ENCODE measurements around the gene PLCL1. TPM values are rescaled to one million over a fixed set of nuclear protein-coding genes. Genes with fewer than 3 reads are reported as not detected.
A peak's percentile ranks its signal among the peaks of the same experiment; 100 is the strongest.

The PLCL1 gene
- polyA plus RNA-seq, 1 of the 3 experiments (the other 2 are of a cell fraction) = 7.7 TPM

DNA sequence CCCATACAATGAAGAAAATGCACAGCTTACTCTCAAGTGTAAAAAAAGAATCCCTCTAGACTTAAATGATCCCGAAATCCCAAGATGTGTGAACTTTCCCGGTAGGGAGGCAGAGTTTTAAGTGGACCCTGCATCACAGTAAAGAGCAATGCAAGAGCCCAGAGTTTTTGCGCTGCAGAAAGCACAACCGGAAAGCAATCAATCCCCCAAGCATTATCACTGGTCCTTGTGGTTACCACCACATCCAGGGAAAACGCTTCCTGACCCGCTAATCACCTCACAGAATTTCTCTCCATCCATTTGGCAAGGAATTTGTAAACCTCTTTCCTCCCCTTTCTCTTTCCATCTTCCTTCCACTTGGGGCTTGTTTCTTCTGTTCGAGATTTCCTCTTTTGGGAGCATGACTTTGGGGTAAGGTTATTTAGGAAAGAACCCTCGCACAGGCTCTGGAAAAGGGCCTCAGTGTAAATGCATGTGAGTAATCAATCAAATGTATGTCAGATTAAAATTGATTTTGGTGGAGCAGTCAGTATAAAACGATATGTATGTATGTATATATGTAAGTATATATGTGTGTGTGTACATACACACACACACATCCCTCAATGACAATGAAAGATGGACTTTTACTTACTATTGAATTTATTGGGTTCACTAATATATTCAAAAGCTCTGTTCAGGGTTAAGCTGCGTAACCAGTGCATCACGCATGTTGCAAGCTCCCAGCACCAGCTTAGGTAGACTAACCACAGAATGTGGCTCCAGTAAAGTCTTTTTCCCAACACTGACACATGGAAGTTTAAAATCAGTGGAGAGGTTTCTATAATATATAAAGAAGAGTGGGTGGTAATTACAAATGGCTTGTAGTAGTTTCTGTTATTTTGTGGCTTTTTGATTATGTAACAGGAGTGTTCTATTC is 1.6 kb downstream of the PLCL1 start:
- H3K27ac ChIP-seq (ENCODE audit: low read depth in 2 of 2, low read length in 1 of 2) = peak overlapping the region in 1 of 2 experiments; percentile 51; a peak in 2 of 4 replicates
- H4K20me1 ChIP-seq (ENCODE audit: insufficient read depth) = no peaks in the 10 kb centered on the region; the same call in 1 of the 2 replicates
- CTCF ChIA-PET = interaction anchor here (0.6 to 8.0 kb wide), 12 partner anchors 14 to 503 kb away, joined by 3 to 45 read pairs (median 3); no protein-coding TSS in a partner anchor
- no peaks in the 10 kb centered on the region for H3K9me2 ChIP-seq
- WGBS (ENCODE audit: low lambda C conversion rate) = 36% methylated on average over 11 of the region's 11 CpGs
- H3K4me3 ChIP-seq (ENCODE audit: low read depth in 2 of 2, low read length in 1 of 2) = peak overlapping the region; percentile 85 to 92
- TF ChIP-seq RAD21 (IDR thresholded peaks at IDR 0.05; ENCODE audit: low read length) (no peak), FOSL2 (IDR thresholded peaks at IDR 0.05; ENCODE audit: borderline replicate concordance, low read depth) (no peak), JUND (IDR thresholded peaks at IDR 0.05) (no peak)
- TF ChIP-seq, protein P1, sequence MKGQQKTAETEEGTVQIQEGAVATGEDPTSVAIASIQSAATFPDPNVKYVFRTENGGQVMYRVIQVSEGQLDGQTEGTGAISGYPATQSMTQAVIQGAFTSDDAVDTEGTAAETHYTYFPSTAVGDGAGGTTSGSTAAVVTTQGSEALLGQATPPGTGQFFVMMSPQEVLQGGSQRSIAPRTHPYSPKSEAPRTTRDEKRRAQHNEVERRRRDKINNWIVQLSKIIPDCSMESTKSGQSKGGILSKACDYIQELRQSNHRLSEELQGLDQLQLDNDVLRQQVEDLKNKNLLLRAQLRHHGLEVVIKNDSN (IDR thresholded peaks at IDR 0.05; ENCODE audit: borderline replicate concordance, low read depth) = no peak
- TF ChIP-seq, protein P2, sequence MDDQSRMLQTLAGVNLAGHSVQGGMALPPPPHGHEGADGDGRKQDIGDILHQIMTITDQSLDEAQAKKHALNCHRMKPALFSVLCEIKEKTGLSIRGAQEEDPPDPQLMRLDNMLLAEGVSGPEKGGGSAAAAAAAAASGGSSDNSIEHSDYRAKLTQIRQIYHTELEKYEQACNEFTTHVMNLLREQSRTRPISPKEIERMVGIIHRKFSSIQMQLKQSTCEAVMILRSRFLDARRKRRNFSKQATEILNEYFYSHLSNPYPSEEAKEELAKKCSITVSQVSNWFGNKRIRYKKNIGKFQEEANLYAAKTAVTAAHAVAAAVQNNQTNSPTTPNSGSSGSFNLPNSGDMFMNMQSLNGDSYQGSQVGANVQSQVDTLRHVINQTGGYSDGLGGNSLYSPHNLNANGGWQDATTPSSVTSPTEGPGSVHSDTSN (IDR thresholded peaks at IDR 0.05) = peak; percentile 39; the same call in 1 of the 2 replicates
- no peak for DNase-seq
- H3F3A ChIP-seq (replicated peaks; ENCODE audit: insufficient read depth) = no peaks in the 10 kb centered on the region
- POLR2A ChIA-PET = no interaction called here
- peaks cover 66% of the 10 kb centered on the region for H3K79me2 ChIP-seq (ENCODE audit: insufficient read depth)
- H3K36me3 ChIP-seq (replicated peaks in 1 of 2; ENCODE audit: control insufficient read depth in 1 of 2, insufficient read depth in 2 of 2, low read length in 1 of 2) = no peaks in the 10 kb centered on the region
- H3K9ac ChIP-seq = peak overlapping the region; percentile 65
- H3K4me2 ChIP-seq = peak overlapping the region; percentile 79
- H2AFZ ChIP-seq (ENCODE audit: low read depth) = peak overlapping the region; percentile 75; the same call in 1 of the 2 replicates
- no peaks in the 10 kb centered on the region for H3K27me3 ChIP-seq (ENCODE audit: insufficient read depth)
- peaks cover 0 to 10% of the 10 kb centered on the region in 2 experiments; a peak in 2 of 4 replicates for H3K4me1 ChIP-seq (ENCODE audit: control insufficient read depth in 1 of 2, insufficient read depth in 2 of 2, low read depth in 1 of 2, low read length in 1 of 2)
- no peaks in the 10 kb centered on the region for H3K9me3 ChIP-seq

DNA sequence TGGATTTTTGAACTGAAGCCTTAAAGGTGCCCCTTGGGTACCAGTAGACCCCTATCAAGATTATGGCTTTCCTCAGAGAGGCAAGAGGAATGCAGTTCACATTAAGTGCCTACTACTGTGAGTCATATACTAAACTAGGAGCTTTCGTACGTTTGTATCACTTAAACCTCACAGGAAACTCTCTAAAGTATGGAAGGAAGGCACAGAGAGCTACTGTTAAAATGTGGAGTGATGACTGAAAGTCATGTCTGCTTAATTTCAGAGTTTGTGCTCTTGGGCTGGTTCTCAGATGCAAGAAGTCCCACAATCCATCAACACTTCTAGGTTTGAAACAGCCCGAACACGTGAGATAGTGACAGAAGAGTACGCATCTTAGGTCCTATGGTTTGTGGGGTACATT is 4.7 kb downstream of the PLCL1 start:
- Histone ChIP-seq H3K79me2 (ENCODE audit: insufficient read depth) (peaks cover 73% of the 10 kb centered on the region), H4K20me1 (ENCODE audit: insufficient read depth) (no peaks in the 10 kb centered on the region; the same call in 1 of the 2 replicates), H3F3A (replicated peaks; ENCODE audit: insufficient read depth) (no peaks in the 10 kb centered on the region), H3K9ac (no peak overlapping the region), H2AFZ (ENCODE audit: low read depth) (no peak overlapping the region), H3K9me3 (no peaks in the 10 kb centered on the region), H3K4me1 (ENCODE audit: control insufficient read depth in 1 of 2, insufficient read depth in 2 of 2, low read depth in 1 of 2, low read length in 1 of 2) (peaks cover 0 to 3% of the 10 kb centered on the region in 2 experiments; a peak in 2 of 4 replicates), H3K4me3 (ENCODE audit: low read depth in 2 of 2, low read length in 1 of 2) (peak overlapping the region in 1 of 2 experiments; percentile 4; a peak in 1 of 4 replicates), H3K36me3 (replicated peaks in 1 of 2; ENCODE audit: control insufficient read depth in 1 of 2, insufficient read depth in 2 of 2, low read length in 1 of 2) (no peaks in the 10 kb centered on the region), H3K27ac (ENCODE audit: low read depth in 2 of 2, low read length in 1 of 2) (peak overlapping the region in 1 of 2 experiments; percentile 3; a peak in 1 of 4 replicates), H3K4me2 (peak overlapping the region; percentile 79; the same call in 1 of the 2 replicates), H3K9me2 (no peaks in the 10 kb centered on the region), H3K27me3 (ENCODE audit: insufficient read depth) (no peaks in the 10 kb centered on the region)
- TF ChIP-seq FOSL2 (IDR thresholded peaks at IDR 0.05; ENCODE audit: borderline replicate concordance, low read depth) (peak; percentile 54; the same call in 1 of the 2 replicates), JUND (IDR thresholded peaks at IDR 0.05) (peak; percentile 44; the same call in 1 of the 2 replicates), MEF2A (IDR thresholded peaks at IDR 0.05; ENCODE audit: borderline replicate concordance, low read depth) (peak; percentile 26; the same call in 1 of the 2 replicates), SIN3A (IDR thresholded peaks at IDR 0.05; ENCODE audit: borderline replicate concordance, low read depth, low read length) (no peak), TCF12 (IDR thresholded peaks at IDR 0.05) (peak; percentile 60; the same call in 1 of the 2 replicates), ELF1 (IDR thresholded peaks at IDR 0.05) (no peak), MXI1 (IDR thresholded peaks at IDR 0.05; ENCODE audit: low read depth, low read length) (no peak)
- TF ChIP-seq, protein P3, sequence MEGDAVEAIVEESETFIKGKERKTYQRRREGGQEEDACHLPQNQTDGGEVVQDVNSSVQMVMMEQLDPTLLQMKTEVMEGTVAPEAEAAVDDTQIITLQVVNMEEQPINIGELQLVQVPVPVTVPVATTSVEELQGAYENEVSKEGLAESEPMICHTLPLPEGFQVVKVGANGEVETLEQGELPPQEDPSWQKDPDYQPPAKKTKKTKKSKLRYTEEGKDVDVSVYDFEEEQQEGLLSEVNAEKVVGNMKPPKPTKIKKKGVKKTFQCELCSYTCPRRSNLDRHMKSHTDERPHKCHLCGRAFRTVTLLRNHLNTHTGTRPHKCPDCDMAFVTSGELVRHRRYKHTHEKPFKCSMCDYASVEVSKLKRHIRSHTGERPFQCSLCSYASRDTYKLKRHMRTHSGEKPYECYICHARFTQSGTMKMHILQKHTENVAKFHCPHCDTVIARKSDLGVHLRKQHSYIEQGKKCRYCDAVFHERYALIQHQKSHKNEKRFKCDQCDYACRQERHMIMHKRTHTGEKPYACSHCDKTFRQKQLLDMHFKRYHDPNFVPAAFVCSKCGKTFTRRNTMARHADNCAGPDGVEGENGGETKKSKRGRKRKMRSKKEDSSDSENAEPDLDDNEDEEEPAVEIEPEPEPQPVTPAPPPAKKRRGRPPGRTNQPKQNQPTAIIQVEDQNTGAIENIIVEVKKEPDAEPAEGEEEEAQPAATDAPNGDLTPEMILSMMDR (IDR thresholded peaks at IDR 0.05) = no peak
- TF ChIP-seq, protein P4, sequence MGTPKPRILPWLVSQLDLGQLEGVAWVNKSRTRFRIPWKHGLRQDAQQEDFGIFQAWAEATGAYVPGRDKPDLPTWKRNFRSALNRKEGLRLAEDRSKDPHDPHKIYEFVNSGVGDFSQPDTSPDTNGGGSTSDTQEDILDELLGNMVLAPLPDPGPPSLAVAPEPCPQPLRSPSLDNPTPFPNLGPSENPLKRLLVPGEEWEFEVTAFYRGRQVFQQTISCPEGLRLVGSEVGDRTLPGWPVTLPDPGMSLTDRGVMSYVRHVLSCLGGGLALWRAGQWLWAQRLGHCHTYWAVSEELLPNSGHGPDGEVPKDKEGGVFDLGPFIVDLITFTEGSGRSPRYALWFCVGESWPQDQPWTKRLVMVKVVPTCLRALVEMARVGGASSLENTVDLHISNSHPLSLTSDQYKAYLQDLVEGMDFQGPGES (IDR thresholded peaks at IDR 0.05; ENCODE audit: low read depth, low read length) = no peak
- TF ChIP-seq, protein P2 (IDR thresholded peaks at IDR 0.05) = peak; percentile 38; the same call in 1 of the 2 replicates
- ChIA-PET CTCF (interaction anchor here (1.2 to 8.0 kb wide), 4 partner anchors 18 to 505 kb away, joined by 3 to 45 read pairs (median 10); no protein-coding TSS in a partner anchor), POLR2A (no interaction called here)
- no peak for DNase-seq
- 68% methylated on average over 5 of the region's 5 CpGs for WGBS (ENCODE audit: low lambda C conversion rate)

All from SK-N-SH (cell line).